ENCODE data around the gene AZIN2.
"Not testable (repeated sequence)": the region's sequence is repeated elsewhere in the genome, so short reads cannot be mapped to it uniquely, and the experiment has no call there.

The AZIN2 gene

GRCh38 chr1:33047290-33047689 is 33.7 kb upstream of the AZIN2 start:
- Histone ChIP-seq H2AFZ (ENCODE audit: low read depth, low read length) (no peak overlapping the region), H3K36me3 (ENCODE audit: insufficient read depth, low read length) (no peaks in the 10 kb centered on the region), H3K9me3 (ENCODE audit: low read length) (peaks cover 2% of the 10 kb centered on the region), H3K4me3 (ENCODE audit: low read length) (no peak overlapping the region), H3K27me3 (ENCODE audit: insufficient read depth, low read length) (no peaks in the 10 kb centered on the region), H3K4me1 (ENCODE audit: insufficient read depth, low read length) (no peaks in the 10 kb centered on the region)

- H3K4me1 ChIP-seq (ENCODE audit: insufficient read depth, low read length) = no peaks in the 10 kb centered on the region
- H3K36me3 ChIP-seq (ENCODE audit: insufficient read depth, low read length) = no peaks in the 10 kb centered on the region
- H2AFZ ChIP-seq (ENCODE audit: low read depth, low read length) = no peak overlapping the region
- no peak overlapping the region for H3K4me3 ChIP-seq (ENCODE audit: low read length)
- no peaks in the 10 kb centered on the region for H3K27me3 ChIP-seq (ENCODE audit: insufficient read depth, low read length)
- peaks cover 2% of the 10 kb centered on the region for H3K9me3 ChIP-seq (ENCODE audit: low read length)
Measured at GRCh38 chr1:33047839-33048305, 33.1 kb upstream of the AZIN2 start.

- Histone ChIP-seq H3K9me3 (ENCODE audit: low read length) (peaks cover 2% of the 10 kb centered on the region), H3K4me1 (ENCODE audit: insufficient read depth, low read length) (no peaks in the 10 kb centered on the region), H3K4me3 (ENCODE audit: low read length) (no peak overlapping the region)
Measured at GRCh38 chr1:33048426-33048825, 32.5 kb upstream of the AZIN2 start.

GRCh38 chr1:33049371-33049770 is 31.6 kb upstream of the AZIN2 start:
- Histone ChIP-seq H3K4me1 (ENCODE audit: insufficient read depth, low read length) (no peaks in the 10 kb centered on the region), H3K27me3 (ENCODE audit: insufficient read depth, low read length) (no peaks in the 10 kb centered on the region), H2AFZ (ENCODE audit: low read depth, low read length) (no peak overlapping the region), H3K9me3 (ENCODE audit: low read length) (peaks cover 2% of the 10 kb centered on the region), H3K4me3 (ENCODE audit: low read length) (no peak overlapping the region), H3K36me3 (ENCODE audit: insufficient read depth, low read length) (no peaks in the 10 kb centered on the region)

More at GRCh38 chr1:33048426-33048825, 32.5 kb upstream of the AZIN2 start:
- no peaks in the 10 kb centered on the region for H3K36me3 ChIP-seq (ENCODE audit: insufficient read depth, low read length)
- no peak overlapping the region for H2AFZ ChIP-seq (ENCODE audit: low read depth, low read length)
- no peaks in the 10 kb centered on the region for H3K27me3 ChIP-seq (ENCODE audit: insufficient read depth, low read length)

- Histone ChIP-seq H3K4me3 (ENCODE audit: low read length) (no peak overlapping the region), H3K36me3 (ENCODE audit: insufficient read depth, low read length) (no peaks in the 10 kb centered on the region), H3K27me3 (ENCODE audit: insufficient read depth, low read length) (no peaks in the 10 kb centered on the region), H2AFZ (ENCODE audit: low read depth, low read length) (no peak overlapping the region), H3K9me3 (ENCODE audit: low read length) (peaks cover 2% of the 10 kb centered on the region), H3K4me1 (ENCODE audit: insufficient read depth, low read length) (no peaks in the 10 kb centered on the region)
Measured at GRCh38 chr1:33050221-33051076, 30.5 kb upstream of the AZIN2 start.

GRCh38 chr1:33055210-33056008 is 25.5 kb upstream of the AZIN2 start:
- H3K4me1 ChIP-seq (ENCODE audit: insufficient read depth, low read length) = no peaks in the 10 kb centered on the region
- no peaks in the 10 kb centered on the region for H3K36me3 ChIP-seq (ENCODE audit: insufficient read depth, low read length)
- H3K27me3 ChIP-seq (ENCODE audit: insufficient read depth, low read length) = no peaks in the 10 kb centered on the region
- peaks cover 2% of the 10 kb centered on the region for H3K9me3 ChIP-seq (ENCODE audit: low read length)
- H3K4me3 ChIP-seq (ENCODE audit: low read length) = no peak overlapping the region
- H2AFZ ChIP-seq (ENCODE audit: low read depth, low read length) = no peak overlapping the region

GRCh38 chr1:33056426-33056825 is 24.5 kb upstream of the AZIN2 start:
- no peaks in the 10 kb centered on the region for H3K36me3 ChIP-seq (ENCODE audit: insufficient read depth, low read length)
- no peak overlapping the region for H3K4me3 ChIP-seq (ENCODE audit: low read length)
- no peaks in the 10 kb centered on the region for H3K4me1 ChIP-seq (ENCODE audit: insufficient read depth, low read length)
- no peaks in the 10 kb centered on the region for H3K27me3 ChIP-seq (ENCODE audit: insufficient read depth, low read length)
- no peak overlapping the region for H2AFZ ChIP-seq (ENCODE audit: low read depth, low read length)
- no peaks in the 10 kb centered on the region for H3K9me3 ChIP-seq (ENCODE audit: low read length)

- Histone ChIP-seq H3K4me1 (ENCODE audit: insufficient read depth, low read length) (no peaks in the 10 kb centered on the region), H3K27me3 (ENCODE audit: insufficient read depth, low read length) (no peaks in the 10 kb centered on the region), H3K4me3 (ENCODE audit: low read length) (no peak overlapping the region), H2AFZ (ENCODE audit: low read depth, low read length) (no peak overlapping the region), H3K9me3 (ENCODE audit: low read length) (no peaks in the 10 kb centered on the region), H3K36me3 (ENCODE audit: insufficient read depth, low read length) (no peaks in the 10 kb centered on the region)
Measured at GRCh38 chr1:33057095-33057494, 23.9 kb upstream of the AZIN2 start.

- Histone ChIP-seq H3K27me3 (ENCODE audit: insufficient read depth, low read length) (no peaks in the 10 kb centered on the region), H3K4me1 (ENCODE audit: insufficient read depth, low read length) (no peaks in the 10 kb centered on the region), H3K4me3 (ENCODE audit: low read length) (no peak overlapping the region), H3K9me3 (ENCODE audit: low read length) (peaks cover 4% of the 10 kb centered on the region), H3K36me3 (ENCODE audit: insufficient read depth, low read length) (no peaks in the 10 kb centered on the region), H2AFZ (ENCODE audit: low read depth, low read length) (no peak overlapping the region)
Measured at GRCh38 chr1:33060579-33061083, 20.3 kb upstream of the AZIN2 start.

- Histone ChIP-seq H3K4me3 (ENCODE audit: low read length) (no peak overlapping the region), H3K4me1 (ENCODE audit: insufficient read depth, low read length) (no peaks in the 10 kb centered on the region), H3K9me3 (ENCODE audit: low read length) (peaks cover 4% of the 10 kb centered on the region), H2AFZ (ENCODE audit: low read depth, low read length) (no peak overlapping the region), H3K27me3 (ENCODE audit: insufficient read depth, low read length) (no peaks in the 10 kb centered on the region), H3K36me3 (ENCODE audit: insufficient read depth, low read length) (no peaks in the 10 kb centered on the region)
Measured at GRCh38 chr1:33061834-33062233, 19.1 kb upstream of the AZIN2 start.

- not testable (repeated sequence) for H3K9me3 ChIP-seq (ENCODE audit: low read length); H3K4me1 ChIP-seq (ENCODE audit: insufficient read depth, low read length); H3K27me3 ChIP-seq (ENCODE audit: insufficient read depth, low read length); H3K36me3 ChIP-seq (ENCODE audit: insufficient read depth, low read length); H3K4me3 ChIP-seq (ENCODE audit: low read length); H2AFZ ChIP-seq (ENCODE audit: low read depth, low read length)
Measured at GRCh38 chr1:33064284-33064683, 16.7 kb upstream of the AZIN2 start.

GRCh38 chr1:33065301-33065700 is 15.7 kb upstream of the AZIN2 start:
- H3K9me3 ChIP-seq (ENCODE audit: low read length) = peaks cover 4% of the 10 kb centered on the region
- H3K4me3 ChIP-seq (ENCODE audit: low read length) = no peak overlapping the region
- H3K27me3 ChIP-seq (ENCODE audit: insufficient read depth, low read length) = no peaks in the 10 kb centered on the region
- H3K36me3 ChIP-seq (ENCODE audit: insufficient read depth, low read length) = no peaks in the 10 kb centered on the region
- no peak overlapping the region for H2AFZ ChIP-seq (ENCODE audit: low read depth, low read length)
- H3K4me1 ChIP-seq (ENCODE audit: insufficient read depth, low read length) = no peaks in the 10 kb centered on the region

GRCh38 chr1:33066477-33066876 is 14.5 kb upstream of the AZIN2 start:
- H3K9me3 ChIP-seq (ENCODE audit: low read length); H3K27me3 ChIP-seq (ENCODE audit: insufficient read depth, low read length); H3K36me3 ChIP-seq (ENCODE audit: insufficient read depth, low read length); H3K4me3 ChIP-seq (ENCODE audit: low read length); H3K4me1 ChIP-seq (ENCODE audit: insufficient read depth, low read length); H2AFZ ChIP-seq (ENCODE audit: low read depth, low read length): not testable (repeated sequence)
